MM.1S (cell line): ENCODE data around the gene BATF3.
A peak's percentile ranks its signal among the peaks of the same experiment; 100 is the strongest.

ENCODE experiments used
- CTCF ChIP-seq: fragments of 300-600 bp; sonication (generic); IDR thresholded peaks from 2 replicates; pipeline ENCODE4 v1.5.1; 2016; ENCODE audit warnings: antibody characterized with exemption, low read length, mixed read lengths
- EZH2 ChIP-seq: fragments of 300-600 bp; sonication (generic); optimal IDR thresholded peaks from 2 replicates; pipeline ENCODE3; 2017; ENCODE audit warnings: low read depth, mild to moderate bottlenecking, antibody characterized with exemption, low read length, mixed read lengths
- EZH2phosphoT487 ChIP-seq: fragments of 300-600 bp; sonication (generic); IDR thresholded peaks from 2 replicates; pipeline ENCODE4 v1.6.1; 2018; ENCODE audit warnings: antibody characterized with exemption, low read length

- peak; percentile 98 for TF ChIP-seq CTCF
- no peak for TF ChIP-seq EZH2
- TF ChIP-seq EZH2phosphoT487 = no peak
These were observed 34.2 kb downstream of the BATF3 start for GRCh38 chr1:212665241-212666115.
